Activated CD4-positive, alpha-beta memory T cell treated with anti-CD3 and anti-CD28 coated beads for 36 hours (primary cell): ENCODE data around the gene MEGF6. TPM values are rescaled to one million over a fixed set of nuclear protein-coding genes. Genes with fewer than 3 reads are reported as not detected.
A peak's percentile ranks its signal among the peaks of the same experiment; 100 is the strongest.

Experiments
- CTCF ChIA-PET: fragments of 350-600 bp; sonication (Branson Sonifier 250); formaldehyde crosslinking; loops from one replicate; lab custom pipeline; 2021; ENCODE audit warnings: antibody characterized with exemption, inconsistent platforms; lab: Charles Lee
- POLR2A ChIA-PET: fragments of 350-600 bp; sonication (Branson Sonifier 250); formaldehyde crosslinking; loops from one replicate; lab custom pipeline; 2021; ENCODE audit warnings: antibody characterized with exemption; lab: Charles Lee
- DNase-seq: peaks from one replicate; pipeline ENCODE4 v3.0.0-alpha.2; 2020
- H3K27ac Mint-ChIP-seq: one replicate; pipeline ENCODE4 v1.8.0; 2021; ENCODE audit warnings: mixed read lengths
- H3K27me3 Mint-ChIP-seq: one replicate; pipeline ENCODE4 v1.8.0; 2021; ENCODE audit warnings: mixed read lengths
- H3K36me3 Mint-ChIP-seq: one replicate; pipeline ENCODE4 v1.8.0; 2021; ENCODE audit warnings: mixed read lengths
- H3K4me1 Mint-ChIP-seq: one replicate; pipeline ENCODE4 v1.8.0; 2021; ENCODE audit warnings: low read depth, mixed read lengths
- H3K4me3 Mint-ChIP-seq: one replicate; pipeline ENCODE4 v1.8.0; 2021; ENCODE audit warnings: mild to moderate bottlenecking, mixed read lengths
- H3K9me3 Mint-ChIP-seq: one replicate; pipeline ENCODE4 v1.8.0; 2021; ENCODE audit warnings: mixed read lengths
- intact Hi-C: fragments of 100-400 bp; cut with micrococcal nuclease; formaldehyde crosslinking; loops from one replicate; pipeline ENCODE4 v1.15.1; 2023
- total RNA-seq, 2 experiments: library from RNA; stranded (reverse); gene quantifications; one replicate each; pipeline ENCODE4 v1.2.3, GENCODE V29; 2021

The MEGF6 gene
- total RNA-seq, 2 experiments from 2014 or later, result 6.8 to 9.8 TPM

GRCh38 chr1:3501856-3502640 is 109.3 kb downstream of the MEGF6 start:
- DNase-seq, result peak; percentile 20
- Mint-ChIP-seq H3K36me3 (no peaks in the 10 kb centered on the region), H3K9me3 (no peaks in the 10 kb centered on the region), H3K4me3 (no peak overlapping the region), H3K27me3 (no peaks in the 10 kb centered on the region), H3K27ac (no peak overlapping the region), H3K4me1 (no peaks in the 10 kb centered on the region)
- ChIA-PET CTCF (interaction anchor here (1.1 kb wide), 1 partner anchor 11 kb away, joined by 6 read pairs; no protein-coding TSS in a partner anchor), POLR2A (no interaction called here)
- intact Hi-C loops, result no loop called here

- intact Hi-C loops, result no loop called here
- Mint-ChIP-seq H3K4me1 (no peaks in the 10 kb centered on the region), H3K27ac (no peak overlapping the region), H3K36me3 (no peaks in the 10 kb centered on the region), H3K9me3 (no peaks in the 10 kb centered on the region), H3K4me3 (no peak overlapping the region), H3K27me3 (no peaks in the 10 kb centered on the region)
- ChIA-PET POLR2A (no interaction called here), CTCF (interaction anchor here (1.1 kb wide), 1 partner anchor 11 kb away, joined by 6 read pairs; no protein-coding TSS in a partner anchor)
- DNase-seq, result no peak
These were observed 109.9 kb downstream of the MEGF6 start for GRCh38 chr1:3501437-3501836.

DNA sequence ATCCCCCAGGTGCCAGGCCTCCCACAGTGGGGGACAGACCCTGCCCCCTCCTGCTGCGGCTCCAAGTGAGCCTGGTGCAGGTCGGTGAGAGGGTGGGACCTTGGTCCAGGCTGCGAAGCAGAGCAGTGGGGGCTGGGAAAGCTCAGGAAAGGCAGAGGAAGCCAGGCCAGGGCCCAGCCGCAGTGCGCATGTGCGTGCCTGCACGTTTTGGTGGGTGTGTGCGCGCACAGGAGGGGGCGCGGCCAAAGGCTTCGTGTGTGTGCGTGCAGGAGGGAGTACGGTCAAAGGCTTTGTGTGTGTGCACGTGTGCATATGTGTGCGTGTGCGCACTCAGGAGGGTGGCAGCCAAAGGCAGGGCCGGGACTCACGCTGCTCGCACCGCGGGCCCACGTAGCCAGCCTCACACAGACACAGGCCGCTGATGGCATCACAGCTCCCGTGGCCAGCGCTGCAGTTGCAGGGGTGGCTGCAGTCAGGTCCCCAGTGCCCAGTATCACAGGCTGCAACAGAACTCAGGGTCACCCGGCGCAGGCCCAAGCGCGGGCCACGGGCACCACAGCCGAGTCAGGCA is 111.0 kb downstream of the MEGF6 start:
- H3K27me3 Mint-ChIP-seq, result no peaks in the 10 kb centered on the region
- H3K4me3 Mint-ChIP-seq, result no peak overlapping the region
- ChIA-PET CTCF (no interaction called here), POLR2A (no interaction called here)
- no peaks in the 10 kb centered on the region for H3K4me1 Mint-ChIP-seq
- H3K36me3 Mint-ChIP-seq, result no peaks in the 10 kb centered on the region
- no peak for DNase-seq
- intact Hi-C loops, result no loop called here
- H3K27ac Mint-ChIP-seq, result no peak overlapping the region
- no peaks in the 10 kb centered on the region for H3K9me3 Mint-ChIP-seq

DNA sequence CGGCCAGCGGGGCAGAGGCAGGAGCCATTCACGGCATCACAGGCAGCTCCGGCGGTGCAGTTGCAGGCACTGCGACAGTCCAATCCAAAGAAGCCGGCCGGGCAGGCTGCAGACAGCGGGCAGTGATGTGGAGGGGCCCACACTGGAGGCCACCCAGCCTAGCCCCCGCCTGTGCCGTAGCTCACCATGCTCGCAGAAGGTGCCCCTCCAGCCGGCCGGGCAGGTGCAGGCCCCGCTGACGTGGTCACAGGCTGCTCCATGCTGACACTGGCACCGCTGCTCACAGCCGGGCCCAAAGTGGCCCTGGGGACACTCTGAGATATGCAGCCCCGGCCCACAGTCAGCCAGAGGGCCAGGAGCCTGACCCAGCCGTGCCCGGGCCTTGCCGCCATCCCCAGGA is 111.7 kb downstream of the MEGF6 start:
- ChIA-PET CTCF (no interaction called here), POLR2A (no interaction called here)
- Mint-ChIP-seq H3K4me3 (no peak overlapping the region), H3K27ac (no peak overlapping the region), H3K9me3 (no peaks in the 10 kb centered on the region), H3K36me3 (no peaks in the 10 kb centered on the region), H3K27me3 (no peaks in the 10 kb centered on the region), H3K4me1 (no peaks in the 10 kb centered on the region)
- no peak for DNase-seq
- intact Hi-C loops, result no loop called here

GRCh38 chr1:3498986-3499385 is 112.3 kb downstream of the MEGF6 start:
- intact Hi-C loops, result no loop called here
- H3K4me1 Mint-ChIP-seq, result no peaks in the 10 kb centered on the region
- ChIA-PET CTCF (no interaction called here), POLR2A (no interaction called here)
- no peak for DNase-seq
- H3K27ac Mint-ChIP-seq, result no peak overlapping the region
- H3K27me3 Mint-ChIP-seq, result no peaks in the 10 kb centered on the region
- no peak overlapping the region for H3K4me3 Mint-ChIP-seq
- no peaks in the 10 kb centered on the region for H3K36me3 Mint-ChIP-seq
- H3K9me3 Mint-ChIP-seq, result no peaks in the 10 kb centered on the region

DNA sequence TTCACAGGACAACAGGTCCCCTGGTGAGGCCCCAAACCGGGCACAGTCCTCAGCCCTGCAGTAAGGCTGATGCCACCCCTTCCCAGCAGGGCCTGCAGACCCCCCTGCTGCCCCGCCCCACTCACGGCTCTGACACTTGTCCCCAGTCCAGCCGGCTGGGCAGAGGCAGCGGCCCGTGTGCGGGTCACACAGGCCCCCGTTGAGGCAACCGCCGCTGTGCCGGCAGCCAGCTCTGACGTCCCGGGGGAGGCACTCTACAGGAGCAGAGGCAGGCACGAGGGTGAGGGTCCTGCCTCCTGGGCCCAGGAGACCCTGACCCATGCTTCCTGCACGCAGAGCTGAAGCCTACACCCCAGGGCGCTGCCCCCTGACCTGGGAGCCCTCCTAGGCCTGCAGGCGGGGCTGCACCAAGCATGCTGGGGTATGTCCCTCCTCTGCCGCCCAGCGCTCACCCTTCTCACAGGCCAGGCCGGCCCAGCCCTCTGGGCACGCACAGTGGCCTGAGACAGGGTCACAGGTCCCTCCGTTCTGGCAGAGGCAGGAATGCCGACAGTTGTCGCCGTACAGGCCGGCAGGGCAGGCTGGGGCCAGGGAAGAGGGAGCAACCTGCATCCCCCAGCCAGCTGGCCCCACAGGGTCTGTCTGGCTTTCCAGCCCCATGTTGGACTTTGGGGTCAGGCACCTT is 112.9 kb downstream of the MEGF6 start:
- H3K4me1 Mint-ChIP-seq, result no peaks in the 10 kb centered on the region
- intact Hi-C loops, result no loop called here
- CTCF ChIA-PET, result no interaction called here

GRCh38 chr1:3497521-3497920 is 113.8 kb downstream of the MEGF6 start:
- H3K27ac Mint-ChIP-seq, result no peak overlapping the region
- H3K27me3 Mint-ChIP-seq, result no peaks in the 10 kb centered on the region
- ChIA-PET CTCF (no interaction called here), POLR2A (no interaction called here)
- intact Hi-C loops, result no loop called here
- DNase-seq, result no peak
- no peaks in the 10 kb centered on the region for H3K36me3 Mint-ChIP-seq
- no peak overlapping the region for H3K4me3 Mint-ChIP-seq
- H3K9me3 Mint-ChIP-seq, result no peaks in the 10 kb centered on the region
- no peaks in the 10 kb centered on the region for H3K4me1 Mint-ChIP-seq

More for the DNA sequence above, 112.9 kb downstream of the MEGF6 start:
- Mint-ChIP-seq H3K27ac (no peak overlapping the region), H3K36me3 (no peaks in the 10 kb centered on the region), H3K9me3 (no peaks in the 10 kb centered on the region), H3K27me3 (no peaks in the 10 kb centered on the region), H3K4me3 (no peak overlapping the region)
- no peak for DNase-seq
- POLR2A ChIA-PET, result no interaction called here

DNA sequence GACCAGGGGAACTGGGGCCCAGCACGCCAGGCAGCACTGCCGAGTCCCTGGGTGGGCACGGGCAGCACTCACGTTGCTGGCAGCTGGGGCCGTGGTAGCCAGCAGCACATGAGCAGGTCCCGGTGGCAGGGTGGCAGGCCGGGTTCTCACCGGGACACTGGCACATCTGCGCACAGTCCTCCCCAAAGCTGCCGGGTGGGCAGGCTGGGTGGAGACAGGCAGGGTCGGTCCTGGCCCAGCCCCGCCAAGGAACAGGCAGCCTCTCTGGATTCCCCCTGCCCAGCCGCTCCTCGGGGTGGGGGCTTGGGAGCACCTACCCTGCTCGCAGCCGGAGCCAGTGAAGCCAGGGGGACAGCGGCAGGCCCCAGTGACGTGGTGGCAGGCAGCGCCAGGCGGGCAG is 114.4 kb downstream of the MEGF6 start:
- Mint-ChIP-seq H3K9me3 (no peaks in the 10 kb centered on the region), H3K27ac (no peak overlapping the region), H3K36me3 (no peaks in the 10 kb centered on the region), H3K4me1 (no peaks in the 10 kb centered on the region), H3K27me3 (no peaks in the 10 kb centered on the region), H3K4me3 (no peak overlapping the region)
- POLR2A ChIA-PET, result no interaction called here
- intact Hi-C loops, result no loop called here
- DNase-seq, result no peak
- CTCF ChIA-PET, result no interaction called here

- CTCF ChIA-PET, result no interaction called here
- no peak overlapping the region for H3K27ac Mint-ChIP-seq
These were observed 115.2 kb downstream of the MEGF6 start for GRCh38 chr1:3495776-3496745.

GRCh38 chr1:3494321-3495308 is 116.7 kb downstream of the MEGF6 start:
- ChIA-PET CTCF (no interaction called here), POLR2A (no interaction called here)
- Mint-ChIP-seq H3K4me1 (peaks cover 5% of the 10 kb centered on the region), H3K4me3 (no peak overlapping the region), H3K36me3 (no peaks in the 10 kb centered on the region), H3K27me3 (no peaks in the 10 kb centered on the region), H3K27ac (no peak overlapping the region), H3K9me3 (no peaks in the 10 kb centered on the region)
- intact Hi-C loops, result loop anchor here (5.0 kb wide), 1 partner anchor 38 kb away; no protein-coding TSS in a partner anchor
- no peak for DNase-seq

More at GRCh38 chr1:3495776-3496745, 115.2 kb downstream of the MEGF6 start:
- Mint-ChIP-seq H3K36me3 (no peaks in the 10 kb centered on the region), H3K9me3 (no peaks in the 10 kb centered on the region), H3K27me3 (no peaks in the 10 kb centered on the region), H3K4me3 (no peak overlapping the region), H3K4me1 (peaks cover 4% of the 10 kb centered on the region)
- DNase-seq, result no peak
- intact Hi-C loops, result no loop called here
- POLR2A ChIA-PET, result no interaction called here
